Activated effector memory CD4-positive, alpha-beta T cell treated with anti-CD3 and anti-CD28 coated beads, Interleukin-2, amount 50 U/mL, for 16 hours (primary cell): ENCODE results near the gene TMEM61.

Experiments used
- DNase-seq: peaks from one replicate; pipeline ENCODE4 v3.0.0-alpha.2; 2020

The TMEM61 gene

GRCh38 chr1:55041613-55042012 is 61.2 kb downstream of the TMEM61 start:
- no peak for DNase-seq
